ENCODE results near the gene SPOCK1. TPM values are rescaled to one million over a fixed set of nuclear protein-coding genes. Genes with fewer than 3 reads are reported as not detected.
A peak's percentile ranks its signal among the peaks of the same experiment; 100 is the strongest.

SPOCK1 gene
- total and polyA plus RNA-seq, 4 experiments from 2014 or later: not detected

DNA sequence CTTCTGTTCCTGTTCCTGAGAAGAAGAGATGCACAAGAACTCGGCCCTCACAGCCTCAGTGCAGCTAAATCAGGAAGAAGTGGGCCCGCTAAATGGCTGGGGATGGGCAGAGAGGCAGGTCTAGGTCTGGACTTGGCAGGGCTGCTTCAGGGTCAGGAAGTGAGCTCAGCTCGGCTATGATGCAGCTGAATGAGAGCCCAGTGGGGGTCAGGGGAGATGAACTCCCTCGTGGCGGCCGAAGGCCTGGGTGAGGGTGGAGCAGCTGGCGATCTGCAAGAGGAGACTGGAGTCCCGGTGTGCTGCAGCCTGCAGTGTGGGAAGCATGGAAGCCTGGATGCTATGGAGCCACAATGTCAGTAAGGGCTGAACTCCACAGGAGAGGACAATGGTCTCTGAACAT lies 466.2 kb downstream of the SPOCK1 start:
- Mint-ChIP-seq H3K27me3 (no peaks in the 10 kb centered on the region), H3K4me3 (no peak overlapping the region), H3K36me3 (no peaks in the 10 kb centered on the region), H3K4me1 (no peaks in the 10 kb centered on the region), H3K27ac (no peak overlapping the region), H3K9me3 (peaks cover 0 to 4% (median under 1%) of the 10 kb centered on the region in 8 donors)
- POLR2A ChIA-PET (ENCODE audit: partially characterized antibody): no interaction called here
- intact Hi-C loops (cut with micrococcal nuclease): no loop called here
- Histone ChIP-seq H3K4me3 (ENCODE audit: low read length in 2 of 2) (no peak overlapping the region), H3K27me3 (ENCODE audit: insufficient read depth, low read length) (no peaks in the 10 kb centered on the region), H3K4me1 (ENCODE audit: insufficient read depth, low read length) (no peaks in the 10 kb centered on the region), H3K9me3 (ENCODE audit: control insufficient read depth in 1 of 2, low read length in 2 of 2) (no peaks in the 10 kb centered on the region), H3K27ac (ENCODE audit: low read depth, low read length) (no peak overlapping the region), H3K36me3 (ENCODE audit: insufficient read depth, low read length) (no peaks in the 10 kb centered on the region)
- no peak for DNase-seq
- CTCF ChIA-PET (ENCODE audit: partially characterized antibody): no interaction called here

DNA sequence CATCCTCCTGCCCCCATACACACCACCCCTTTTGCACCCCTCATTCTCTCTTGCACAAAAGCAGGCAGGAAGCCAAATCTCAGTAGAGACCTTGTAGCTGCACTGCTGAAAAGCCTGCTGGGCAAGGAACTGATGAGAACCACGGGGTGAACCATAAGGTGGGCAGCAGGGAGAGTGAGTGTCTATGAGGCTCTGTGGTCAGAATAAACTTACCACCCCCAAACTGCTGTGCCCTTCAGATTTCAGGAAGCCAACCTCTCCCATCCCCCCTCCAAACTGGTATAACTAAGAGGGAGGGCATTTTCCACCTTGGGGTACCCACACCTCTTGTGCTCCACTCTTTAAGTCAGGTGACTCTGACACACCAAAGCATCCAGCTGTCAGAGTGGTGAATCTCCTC lies 471.4 kb downstream of the SPOCK1 start:
- POLR2A ChIA-PET (ENCODE audit: partially characterized antibody): no interaction called here
- Mint-ChIP-seq H3K36me3 (no peaks in the 10 kb centered on the region), H3K27me3 (peaks cover 0 to 2% of the 10 kb centered on the region in 2 donors)

DNA sequence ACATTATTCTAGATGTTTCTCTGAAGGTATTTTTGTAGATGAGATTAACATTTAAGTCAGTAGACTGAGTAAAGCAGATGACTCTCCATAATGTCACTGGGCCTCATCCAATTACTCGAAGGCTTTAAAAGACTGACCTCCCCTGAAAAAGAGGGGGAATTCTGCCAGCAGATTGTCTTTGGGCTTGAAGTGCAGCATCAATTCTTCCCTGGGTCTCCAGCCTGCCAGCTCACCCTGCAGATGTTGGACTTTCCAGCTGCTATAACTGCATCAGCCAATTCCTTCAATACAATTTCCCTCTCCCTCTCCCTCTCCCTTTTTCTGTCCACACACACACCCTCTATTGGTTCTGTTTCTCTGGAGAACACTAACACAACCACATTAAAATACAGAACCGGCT lies 472.8 kb downstream of the SPOCK1 start:
- Histone ChIP-seq H3K4me1 (ENCODE audit: insufficient read depth, low read length) (no peaks in the 10 kb centered on the region), H3K36me3 (ENCODE audit: insufficient read depth, low read length) (no peaks in the 10 kb centered on the region), H3K9me3 (ENCODE audit: control insufficient read depth in 1 of 2, low read length in 2 of 2) (no peaks in the 10 kb centered on the region), H3K27me3 (ENCODE audit: insufficient read depth, low read length) (no peaks in the 10 kb centered on the region), H3K27ac (ENCODE audit: low read depth, low read length) (no peak overlapping the region), H3K4me3 (ENCODE audit: low read length in 2 of 2) (no peak overlapping the region)
- intact Hi-C loops (cut with micrococcal nuclease): no loop called here
- Mint-ChIP-seq H3K27me3 (peaks cover 0 to 2% of the 10 kb centered on the region in 2 donors), H3K9me3 (no peaks in the 10 kb centered on the region), H3K4me3 (no peak overlapping the region), H3K27ac (no peak overlapping the region), H3K36me3 (no peaks in the 10 kb centered on the region), H3K4me1 (peaks cover 0 to 4% (median 3%) of the 10 kb centered on the region in 4 donors)
- DNase-seq: no peak
- CTCF ChIA-PET (ENCODE audit: partially characterized antibody): no interaction called here
- POLR2A ChIA-PET (ENCODE audit: partially characterized antibody): no interaction called here

More for the DNA sequence above, 471.4 kb downstream of the SPOCK1 start:
- H3K9me3 ChIP-seq (ENCODE audit: control insufficient read depth in 1 of 2, low read length in 2 of 2): no peaks in the 10 kb centered on the region
- H3K36me3 ChIP-seq (ENCODE audit: insufficient read depth, low read length): no peaks in the 10 kb centered on the region
- no peak overlapping the region for H3K4me3 ChIP-seq (ENCODE audit: low read length in 2 of 2)
- Mint-ChIP-seq H3K9me3 (peaks cover 0 to 3% (median 0%) of the 10 kb centered on the region in 8 donors), H3K4me1 (peaks cover 0 to 2% (median 1%) of the 10 kb centered on the region in 4 donors), H3K27ac (no peak overlapping the region), H3K4me3 (no peak overlapping the region)
- CTCF ChIA-PET (ENCODE audit: partially characterized antibody): no interaction called here
- H3K27me3 ChIP-seq (ENCODE audit: insufficient read depth, low read length): no peaks in the 10 kb centered on the region
- no peak for DNase-seq
- no peaks in the 10 kb centered on the region for H3K4me1 ChIP-seq (ENCODE audit: insufficient read depth, low read length)
- intact Hi-C loops (cut with micrococcal nuclease): no loop called here
- H3K27ac ChIP-seq (ENCODE audit: low read depth, low read length): no peak overlapping the region

DNA sequence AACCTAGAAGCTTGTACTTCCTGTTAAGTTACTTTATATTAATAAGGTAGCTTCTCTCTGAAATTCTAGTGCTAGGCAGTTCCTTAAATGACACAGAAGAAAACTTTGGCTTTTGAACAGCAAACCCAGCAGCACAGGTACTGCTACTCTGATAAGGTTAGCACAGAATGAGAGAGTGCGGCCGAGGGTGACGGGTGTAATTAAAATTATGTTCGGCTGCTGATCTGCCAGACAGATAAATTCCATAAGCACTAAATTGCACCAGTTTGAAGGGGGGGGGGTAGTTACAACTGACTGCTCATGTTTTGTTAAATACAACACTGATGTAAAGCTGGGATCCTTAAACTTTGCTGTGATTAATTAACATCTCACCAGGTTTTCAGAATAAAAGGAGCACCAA lies 475.1 kb downstream of the SPOCK1 start:
- H3K36me3 ChIP-seq (ENCODE audit: insufficient read depth, low read length): no peaks in the 10 kb centered on the region
- no peaks in the 10 kb centered on the region for H3K4me1 ChIP-seq (ENCODE audit: insufficient read depth, low read length)
- intact Hi-C loops (cut with micrococcal nuclease): no loop called here
- ChIA-PET CTCF (ENCODE audit: partially characterized antibody) (no interaction called here), POLR2A (ENCODE audit: partially characterized antibody) (no interaction called here)
- H3K36me3 Mint-ChIP-seq: no peaks in the 10 kb centered on the region
- H3K4me3 Mint-ChIP-seq: no peak overlapping the region
- no peak overlapping the region for H3K4me3 ChIP-seq (ENCODE audit: low read length in 2 of 2)
- no peaks in the 10 kb centered on the region for H3K27me3 ChIP-seq (ENCODE audit: insufficient read depth, low read length)
- peaks cover 0 to 4% (median 3%) of the 10 kb centered on the region in 4 donors for H3K4me1 Mint-ChIP-seq
- H3K27ac ChIP-seq (ENCODE audit: low read depth, low read length): no peak overlapping the region
- peaks cover 0 to 2% of the 10 kb centered on the region in 2 donors for H3K27me3 Mint-ChIP-seq
- no peaks in the 10 kb centered on the region for H3K9me3 Mint-ChIP-seq
- DNase-seq: no peak
- H3K9me3 ChIP-seq (ENCODE audit: control insufficient read depth in 1 of 2, low read length in 2 of 2): no peaks in the 10 kb centered on the region
- no peak overlapping the region for H3K27ac Mint-ChIP-seq

DNA sequence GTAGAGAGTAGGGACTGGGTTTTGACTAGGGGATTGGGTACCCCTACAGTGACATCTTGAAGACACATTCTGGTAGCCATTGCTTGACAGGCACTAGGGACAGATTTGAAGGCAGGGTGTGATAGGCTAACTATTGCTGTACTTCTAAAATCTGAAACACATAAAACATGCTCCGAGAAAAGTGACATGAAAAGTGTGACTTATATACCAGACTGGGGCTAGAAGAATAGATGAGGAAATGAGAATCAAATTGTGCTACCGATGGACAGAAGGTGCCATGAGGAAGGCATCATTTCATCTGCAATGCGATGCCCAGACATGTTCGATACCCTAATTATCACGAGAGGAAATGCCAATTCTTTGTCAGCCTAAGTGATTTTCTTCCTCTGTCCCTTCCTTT lies 475.8 kb downstream of the SPOCK1 start:
- Mint-ChIP-seq H3K9me3 (no peaks in the 10 kb centered on the region), H3K36me3 (no peaks in the 10 kb centered on the region), H3K27me3 (peaks cover 0 to 2% of the 10 kb centered on the region in 2 donors), H3K4me3 (no peak overlapping the region), H3K27ac (no peak overlapping the region), H3K4me1 (peaks cover 0 to 4% (median 3%) of the 10 kb centered on the region in 4 donors)
- ChIA-PET POLR2A (ENCODE audit: partially characterized antibody) (no interaction called here), CTCF (ENCODE audit: partially characterized antibody) (no interaction called here)
- no peaks in the 10 kb centered on the region for H3K36me3 ChIP-seq (ENCODE audit: insufficient read depth, low read length)
- intact Hi-C loops (cut with micrococcal nuclease): no loop called here
- no peaks in the 10 kb centered on the region for H3K4me1 ChIP-seq (ENCODE audit: insufficient read depth, low read length)
- no peak for DNase-seq
- no peaks in the 10 kb centered on the region for H3K27me3 ChIP-seq (ENCODE audit: insufficient read depth, low read length)
- no peaks in the 10 kb centered on the region for H3K9me3 ChIP-seq (ENCODE audit: control insufficient read depth in 1 of 2, low read length in 2 of 2)
- H3K27ac ChIP-seq (ENCODE audit: low read depth, low read length): no peak overlapping the region
- no peak overlapping the region for H3K4me3 ChIP-seq (ENCODE audit: low read length in 2 of 2)

DNA sequence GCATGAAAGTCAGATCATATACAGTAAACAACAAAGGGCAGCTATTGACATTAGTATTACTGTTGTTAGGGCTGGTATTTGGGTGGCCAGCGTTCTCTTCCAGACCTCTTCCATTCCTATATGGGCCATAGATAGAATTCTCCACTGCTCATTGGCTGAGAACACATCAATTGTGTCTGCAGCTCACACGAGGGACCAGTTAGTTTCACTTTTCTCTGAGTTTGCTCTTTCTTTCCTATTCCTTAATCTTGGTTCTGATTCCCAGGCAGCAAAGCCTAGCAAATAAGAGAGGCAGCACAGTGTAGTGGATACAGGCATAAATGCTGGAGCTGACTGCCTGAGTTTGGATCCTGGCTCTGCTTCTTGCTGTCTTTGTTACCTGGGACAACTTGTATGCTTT lies 476.4 kb downstream of the SPOCK1 start:
- DNase-seq: no peak
- no peaks in the 10 kb centered on the region for H3K9me3 ChIP-seq (ENCODE audit: control insufficient read depth in 1 of 2, low read length in 2 of 2)
- no peaks in the 10 kb centered on the region for H3K36me3 Mint-ChIP-seq
- H3K36me3 ChIP-seq (ENCODE audit: insufficient read depth, low read length): no peaks in the 10 kb centered on the region
- H3K4me3 ChIP-seq (ENCODE audit: low read length in 2 of 2): no peak overlapping the region
- ChIA-PET POLR2A (ENCODE audit: partially characterized antibody) (no interaction called here), CTCF (ENCODE audit: partially characterized antibody) (no interaction called here)
- intact Hi-C loops (cut with micrococcal nuclease): no loop called here
- H3K27ac Mint-ChIP-seq: no peak overlapping the region
- H3K27me3 Mint-ChIP-seq: peaks cover 0 to 2% of the 10 kb centered on the region in 2 donors
- peaks cover 0 to 4% (median 3%) of the 10 kb centered on the region in 4 donors for H3K4me1 Mint-ChIP-seq
- H3K27me3 ChIP-seq (ENCODE audit: insufficient read depth, low read length): no peaks in the 10 kb centered on the region
- no peaks in the 10 kb centered on the region for H3K4me1 ChIP-seq (ENCODE audit: insufficient read depth, low read length)
- no peaks in the 10 kb centered on the region for H3K9me3 Mint-ChIP-seq
- H3K27ac ChIP-seq (ENCODE audit: low read depth, low read length): no peak overlapping the region
- peak overlapping the region in 1 of 8 donors; percentile 20 for H3K4me3 Mint-ChIP-seq

DNA sequence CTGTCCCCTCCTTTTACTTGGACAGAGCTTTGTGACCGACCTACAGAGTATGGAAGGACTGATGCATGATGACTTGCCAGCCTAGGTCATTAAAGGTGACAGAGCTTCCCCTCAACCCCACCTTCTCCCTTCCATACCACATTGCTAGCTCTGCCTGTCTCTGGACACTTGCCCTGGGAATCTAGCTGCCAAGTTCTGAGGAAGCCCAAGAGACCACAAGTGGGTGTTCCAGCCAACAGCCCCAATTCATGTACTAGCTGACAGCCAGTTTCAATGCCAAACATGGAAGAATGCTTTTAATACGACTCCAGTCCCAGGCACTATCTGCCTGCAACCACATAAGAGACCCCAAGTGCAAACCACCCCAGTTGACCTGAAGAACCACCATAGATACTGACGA lies 477.1 kb downstream of the SPOCK1 start:
- no peak for DNase-seq
- Mint-ChIP-seq H3K4me3 (no peak overlapping the region), H3K27ac (no peak overlapping the region), H3K27me3 (peaks cover 0 to 1% of the 10 kb centered on the region in 2 donors), H3K9me3 (no peaks in the 10 kb centered on the region), H3K36me3 (no peaks in the 10 kb centered on the region), H3K4me1 (peaks cover 0 to 4% (median 3%) of the 10 kb centered on the region in 4 donors)
- Histone ChIP-seq H3K4me3 (ENCODE audit: low read length in 2 of 2) (no peak overlapping the region), H3K27me3 (ENCODE audit: insufficient read depth, low read length) (no peaks in the 10 kb centered on the region), H3K9me3 (ENCODE audit: control insufficient read depth in 1 of 2, low read length in 2 of 2) (no peaks in the 10 kb centered on the region), H3K4me1 (ENCODE audit: insufficient read depth, low read length) (no peaks in the 10 kb centered on the region), H3K36me3 (ENCODE audit: insufficient read depth, low read length) (no peaks in the 10 kb centered on the region), H3K27ac (ENCODE audit: low read depth, low read length) (no peak overlapping the region)
- ChIA-PET CTCF (ENCODE audit: partially characterized antibody) (no interaction called here), POLR2A (ENCODE audit: partially characterized antibody) (no interaction called here)
- intact Hi-C loops (cut with micrococcal nuclease): no loop called here

DNA sequence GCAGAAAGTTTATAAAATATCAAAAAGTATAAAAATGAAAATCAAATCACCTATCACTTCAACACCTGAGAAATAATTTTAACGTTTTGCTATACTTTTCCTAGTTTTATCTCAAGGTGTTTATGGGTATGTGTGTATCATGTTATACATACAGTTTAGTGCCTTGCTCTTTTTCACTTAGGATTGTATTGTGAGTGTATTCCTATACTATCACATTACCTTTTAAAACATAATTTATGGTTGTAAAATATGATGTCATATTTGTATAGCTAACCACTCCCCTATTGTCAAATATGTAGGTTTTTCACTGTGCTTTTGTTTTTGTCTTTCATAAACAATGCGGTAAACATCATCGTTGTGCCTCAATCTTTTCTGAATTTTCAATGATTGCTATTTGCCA lies 479.9 kb downstream of the SPOCK1 start:
- Mint-ChIP-seq H3K4me3 (no peak overlapping the region), H3K36me3 (no peaks in the 10 kb centered on the region), H3K27ac (no peak overlapping the region), H3K4me1 (peaks cover 0 to 4% (median 3%) of the 10 kb centered on the region in 4 donors), H3K9me3 (peaks cover 0 to 2% (median 0%) of the 10 kb centered on the region in 8 donors), H3K27me3 (no peaks in the 10 kb centered on the region)
- Histone ChIP-seq H3K9me3 (ENCODE audit: control insufficient read depth in 1 of 2, low read length in 2 of 2) (no peaks in the 10 kb centered on the region), H3K27me3 (ENCODE audit: insufficient read depth, low read length) (no peaks in the 10 kb centered on the region), H3K36me3 (ENCODE audit: insufficient read depth, low read length) (no peaks in the 10 kb centered on the region), H3K4me1 (ENCODE audit: insufficient read depth, low read length) (no peaks in the 10 kb centered on the region), H3K27ac (ENCODE audit: low read depth, low read length) (no peak overlapping the region), H3K4me3 (ENCODE audit: low read length in 2 of 2) (no peak overlapping the region)
- CTCF ChIA-PET (ENCODE audit: partially characterized antibody): no interaction called here
- DNase-seq: no peak
- intact Hi-C loops (cut with micrococcal nuclease): no loop called here
- POLR2A ChIA-PET (ENCODE audit: partially characterized antibody): no interaction called here
